NCI-H1694 (cell line): ENCODE data around the gene STXBP5.

Experiments used
- DNase-seq: peaks from one replicate; lab custom pipeline; 2025; lab: John Stamatoyannopoulos, UW

STXBP5 gene

DNA sequence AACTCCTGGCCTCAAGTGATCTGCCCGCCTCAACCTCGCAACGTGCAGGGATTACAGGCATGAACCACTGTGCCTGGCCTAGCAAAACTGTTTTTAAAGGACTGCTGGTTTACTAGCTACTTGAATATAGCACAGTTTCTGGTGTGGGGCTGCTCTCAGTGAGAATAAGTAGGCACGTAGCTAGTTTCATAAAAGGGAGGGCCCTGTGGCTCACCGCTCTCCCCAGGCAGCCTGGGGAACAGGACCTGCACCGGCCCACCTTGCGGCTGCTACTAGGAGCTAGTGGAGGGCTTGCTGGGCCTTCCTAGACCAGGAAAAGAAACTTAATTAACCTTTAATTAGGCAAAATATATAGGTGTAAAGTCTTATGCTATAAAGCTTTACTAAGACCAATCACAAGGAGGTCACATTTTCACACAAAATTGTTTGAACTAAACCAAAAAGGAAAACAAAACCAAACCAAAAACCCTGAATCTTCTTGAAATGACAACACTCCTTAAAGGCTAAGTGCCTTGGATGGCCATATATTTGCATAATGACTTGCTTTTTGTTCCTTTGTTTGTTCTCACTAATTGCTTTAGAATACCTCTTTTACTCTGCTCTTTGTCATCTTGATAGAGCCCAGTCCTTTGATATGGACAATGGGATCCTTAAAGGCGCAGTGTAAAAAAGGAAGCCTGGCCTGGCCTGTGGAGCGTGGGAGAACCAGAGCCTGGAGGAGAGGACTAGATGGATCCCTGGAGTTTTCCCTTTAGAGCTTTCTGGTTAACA lies 234.7 kb downstream of the STXBP5 start:
- DNase-seq: no peak
